Measurements from ENCODE around the gene VDAC1.
"Not testable (repeated sequence)": the region's sequence is repeated elsewhere in the genome, so short reads cannot be mapped to it uniquely, and the experiment has no call there.

Gene VDAC1

DNA sequence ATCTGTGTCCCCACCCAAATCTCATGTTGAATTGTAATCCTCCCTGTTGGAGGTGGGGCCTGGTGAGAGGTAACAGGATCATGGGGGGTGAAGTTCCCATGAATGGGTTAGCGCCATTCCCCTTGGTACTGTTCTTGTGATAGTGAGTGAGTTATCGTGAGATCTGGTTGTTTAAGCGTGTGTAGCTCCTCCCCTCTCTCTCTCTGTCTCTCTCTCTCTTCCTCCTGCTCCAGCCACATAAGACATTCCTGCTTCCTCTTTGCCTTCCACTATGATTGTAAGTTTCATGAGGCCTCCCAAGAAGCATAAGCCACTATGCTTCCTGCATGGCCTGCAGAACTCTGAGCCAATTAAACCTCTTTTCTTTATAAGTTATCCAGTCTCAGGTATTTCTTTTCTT lies 65.1 kb downstream of the VDAC1 start:
- H3K4me3 ChIP-seq (ENCODE audit: low read length): no peak overlapping the region
- DNase-seq (ENCODE audit: low read depth): no peak
- TF ChIP-seq, protein P1, sequence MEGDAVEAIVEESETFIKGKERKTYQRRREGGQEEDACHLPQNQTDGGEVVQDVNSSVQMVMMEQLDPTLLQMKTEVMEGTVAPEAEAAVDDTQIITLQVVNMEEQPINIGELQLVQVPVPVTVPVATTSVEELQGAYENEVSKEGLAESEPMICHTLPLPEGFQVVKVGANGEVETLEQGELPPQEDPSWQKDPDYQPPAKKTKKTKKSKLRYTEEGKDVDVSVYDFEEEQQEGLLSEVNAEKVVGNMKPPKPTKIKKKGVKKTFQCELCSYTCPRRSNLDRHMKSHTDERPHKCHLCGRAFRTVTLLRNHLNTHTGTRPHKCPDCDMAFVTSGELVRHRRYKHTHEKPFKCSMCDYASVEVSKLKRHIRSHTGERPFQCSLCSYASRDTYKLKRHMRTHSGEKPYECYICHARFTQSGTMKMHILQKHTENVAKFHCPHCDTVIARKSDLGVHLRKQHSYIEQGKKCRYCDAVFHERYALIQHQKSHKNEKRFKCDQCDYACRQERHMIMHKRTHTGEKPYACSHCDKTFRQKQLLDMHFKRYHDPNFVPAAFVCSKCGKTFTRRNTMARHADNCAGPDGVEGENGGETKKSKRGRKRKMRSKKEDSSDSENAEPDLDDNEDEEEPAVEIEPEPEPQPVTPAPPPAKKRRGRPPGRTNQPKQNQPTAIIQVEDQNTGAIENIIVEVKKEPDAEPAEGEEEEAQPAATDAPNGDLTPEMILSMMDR (conservative IDR thresholded peaks at IDR 0.05; ENCODE audit: low read length): no peak

DNA sequence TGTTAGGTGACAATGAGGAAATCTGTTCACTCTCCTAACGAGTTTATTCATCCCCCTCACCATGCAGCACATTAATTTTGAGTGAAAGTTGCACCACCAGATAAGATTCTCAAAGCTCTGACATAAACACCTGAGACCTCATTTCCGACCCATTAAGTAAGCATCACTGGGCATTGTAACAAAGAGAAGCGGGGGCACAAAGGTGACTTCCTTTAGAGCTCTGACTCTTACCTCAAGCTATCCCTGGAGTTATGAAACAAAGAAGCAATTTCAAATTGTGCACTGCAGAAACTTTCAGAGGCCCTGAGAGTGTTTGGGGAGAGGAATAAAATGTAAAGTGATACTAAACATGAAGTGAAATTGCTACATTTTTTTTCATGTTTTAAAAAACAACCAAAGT lies 65.8 kb downstream of the VDAC1 start:
- no peak for DNase-seq (ENCODE audit: low read depth)
- TF ChIP-seq, protein P1 (conservative IDR thresholded peaks at IDR 0.05; ENCODE audit: low read length): no peak
- no peak overlapping the region for H3K4me3 ChIP-seq (ENCODE audit: low read length)

DNA sequence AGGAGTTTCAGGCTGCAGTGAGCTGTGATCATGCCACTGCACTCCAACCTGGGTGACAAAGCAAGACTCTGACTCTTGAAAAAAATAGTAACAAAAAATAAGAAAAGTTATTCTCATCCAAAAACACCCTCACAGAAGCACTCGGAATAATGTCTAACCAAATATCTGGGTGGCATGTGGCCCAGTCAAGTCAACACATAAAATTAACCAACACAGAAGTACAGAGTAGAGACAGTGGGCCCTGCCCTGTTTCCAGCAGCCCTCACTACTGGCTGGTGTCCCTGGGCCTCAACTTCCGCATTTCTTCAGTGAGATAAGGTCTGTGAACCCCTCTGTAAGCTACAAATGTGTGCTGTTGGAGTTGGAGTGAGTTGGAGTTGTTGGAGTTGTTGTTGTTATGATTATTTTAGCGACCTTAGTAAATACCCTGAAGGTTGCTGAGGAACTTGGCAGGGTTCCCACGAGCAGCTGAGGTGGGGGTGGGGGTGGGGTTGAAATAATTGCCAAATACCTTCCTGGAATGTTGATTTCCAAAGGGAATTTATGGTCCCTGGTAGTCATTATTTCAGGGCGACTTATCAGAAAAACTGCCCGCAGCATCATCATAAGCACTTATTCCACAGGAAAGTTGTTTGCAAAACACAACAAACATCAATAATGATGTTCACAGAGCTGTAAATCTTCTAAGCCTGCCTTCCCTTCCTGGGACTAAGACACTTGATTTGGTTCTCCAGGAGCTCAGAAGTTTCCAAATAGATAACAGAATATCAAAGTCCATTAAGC lies 66.5 kb downstream of the VDAC1 start:
- no peak overlapping the region for H3K4me3 ChIP-seq (ENCODE audit: low read length)
- no peak for DNase-seq (ENCODE audit: low read depth)
- TF ChIP-seq, protein P1 (conservative IDR thresholded peaks at IDR 0.05; ENCODE audit: low read length): no peak

DNA sequence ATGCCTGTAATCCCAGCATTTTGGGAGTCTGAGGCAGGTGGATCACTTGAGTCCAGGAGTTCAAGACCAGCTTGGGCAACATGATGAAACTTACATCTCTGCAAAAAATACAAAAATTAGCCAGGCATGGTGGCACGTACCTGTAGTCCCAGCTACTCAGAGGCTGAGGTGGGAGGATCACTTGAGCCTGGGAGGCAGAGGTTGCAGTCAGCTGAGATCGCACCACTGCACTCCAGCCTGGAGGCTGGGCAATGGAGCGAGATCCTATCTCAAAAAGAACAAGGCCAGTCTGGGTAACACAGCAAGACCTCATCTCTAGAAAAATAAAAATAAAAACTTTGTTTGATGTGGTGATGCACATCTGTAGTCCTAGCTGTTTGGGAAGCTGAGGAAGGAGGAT lies 67.1 kb downstream of the VDAC1 start:
- H3K4me3 ChIP-seq (ENCODE audit: low read length); DNase-seq (ENCODE audit: low read depth): not testable (repeated sequence)

DNA sequence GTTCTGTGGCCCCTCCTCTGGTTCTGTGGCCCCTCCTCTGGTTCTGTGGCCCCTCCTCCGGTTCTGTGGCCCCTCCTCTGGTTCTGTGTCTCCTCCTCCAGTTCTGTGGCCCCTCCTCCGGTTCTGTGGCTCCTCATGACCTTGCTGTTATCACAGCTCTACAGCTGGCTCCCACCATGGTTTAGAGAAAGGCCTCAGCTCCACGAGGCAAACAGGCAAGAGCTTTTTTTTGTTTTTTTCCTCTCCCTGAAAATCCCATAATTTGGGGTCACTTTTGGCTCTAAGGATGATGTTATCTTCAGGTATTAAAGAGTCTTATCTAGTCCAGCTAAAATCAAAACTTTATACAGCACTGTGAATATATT lies 68.1 kb downstream of the VDAC1 start:
- DNase-seq (ENCODE audit: low read depth): no peak
- H3K4me3 ChIP-seq (ENCODE audit: low read length): no peak overlapping the region
- TF ChIP-seq, protein P1 (conservative IDR thresholded peaks at IDR 0.05; ENCODE audit: low read length): no peak

DNA sequence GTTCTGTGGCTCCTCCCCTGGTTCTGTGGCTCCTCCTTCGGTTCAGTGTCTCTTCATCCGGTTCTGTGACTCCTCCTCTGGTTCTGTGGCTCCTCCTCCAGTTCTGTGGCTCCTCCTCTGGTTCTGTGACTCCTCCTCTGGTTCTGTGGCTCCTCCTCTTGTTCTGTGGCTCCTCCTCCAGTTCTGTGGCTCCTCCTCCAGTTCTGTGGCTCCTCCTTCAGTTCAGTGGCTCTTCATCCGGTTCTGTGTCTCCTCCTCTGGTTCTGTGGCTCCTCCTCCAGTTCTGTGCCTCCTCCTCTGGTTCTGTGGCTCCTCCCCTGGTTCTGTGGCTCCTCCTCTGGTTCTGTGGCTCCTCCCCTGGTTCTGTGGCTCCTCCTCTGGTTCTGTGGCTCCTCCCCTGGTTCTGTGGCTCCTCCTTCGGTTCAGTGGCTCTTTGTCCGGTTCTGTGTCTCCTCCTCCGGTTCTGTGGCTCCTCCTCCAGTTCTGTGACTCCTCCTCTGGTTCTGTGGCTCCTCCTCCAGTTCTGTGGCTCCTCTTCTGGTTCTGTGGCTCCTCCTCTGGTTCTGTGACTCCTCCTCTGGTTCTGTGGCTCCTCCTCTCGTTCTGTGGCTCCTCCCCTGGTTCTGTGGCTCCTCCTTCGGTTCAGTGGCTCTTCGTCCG lies 68.7 kb downstream of the VDAC1 start:
- not testable (repeated sequence) for H3K4me3 ChIP-seq (ENCODE audit: low read length); DNase-seq (ENCODE audit: low read depth)

DNA sequence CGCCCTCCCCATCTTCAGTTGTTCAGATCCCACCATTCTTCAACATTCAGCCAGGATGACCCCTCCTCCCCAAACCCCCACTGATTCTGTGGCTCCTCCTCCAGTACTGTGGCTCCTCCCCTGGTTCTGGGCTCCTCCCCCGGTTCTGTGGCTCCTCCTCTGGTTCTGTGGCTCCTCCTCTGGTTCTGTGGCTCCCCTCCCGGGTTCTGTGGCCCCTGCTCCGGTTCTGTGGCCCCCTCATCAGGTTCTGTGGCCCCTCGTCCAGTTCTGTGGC lies 69.2 kb downstream of the VDAC1 start:
- TF ChIP-seq, protein P1 (conservative IDR thresholded peaks at IDR 0.05; ENCODE audit: low read length): no peak
- H3K4me3 ChIP-seq (ENCODE audit: low read length): no peak overlapping the region
- DNase-seq (ENCODE audit: low read depth): no peak

DNA sequence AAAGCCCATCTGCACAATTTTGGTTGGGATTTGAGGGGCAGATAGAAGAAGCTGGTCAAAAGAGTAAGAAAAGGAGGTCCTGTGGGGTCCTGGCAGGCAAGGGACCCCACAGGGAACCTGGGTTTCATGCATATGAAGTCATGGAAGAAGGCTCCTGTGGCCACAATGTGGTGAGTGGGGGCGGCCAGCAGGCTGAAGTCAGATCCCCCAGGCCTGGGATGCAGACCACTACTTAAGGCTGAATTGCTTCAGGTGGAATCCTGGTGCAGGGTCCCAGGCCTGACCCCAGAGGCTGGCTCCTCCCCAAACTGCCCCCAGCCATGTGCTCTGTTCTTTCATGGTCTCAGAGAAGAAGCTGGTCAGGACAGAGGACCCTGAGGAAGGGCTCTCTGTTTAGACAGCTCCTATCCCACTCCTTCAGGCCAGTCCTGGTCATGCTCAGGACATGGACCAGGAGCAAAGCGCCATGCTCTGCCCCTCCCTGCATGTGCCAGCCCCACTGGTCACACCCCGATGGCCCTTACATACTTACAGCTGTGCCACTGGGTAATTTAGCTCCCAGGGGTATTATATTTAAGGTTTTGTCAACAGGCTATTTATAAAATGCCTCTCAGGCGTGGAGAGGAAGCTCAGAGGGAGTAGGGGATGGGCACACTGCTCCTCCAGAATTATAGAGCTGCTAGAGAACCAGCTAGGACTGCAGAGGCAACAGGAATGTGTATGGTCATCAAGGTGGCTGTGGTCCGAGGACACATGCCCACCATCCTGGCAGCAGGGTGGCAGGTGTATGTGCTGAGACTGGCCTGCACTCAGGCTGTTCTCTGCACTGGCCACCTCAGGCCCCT lies 69.7 kb downstream of the VDAC1 start:
- no peak for DNase-seq (ENCODE audit: low read depth)
- TF ChIP-seq, protein P1 (conservative IDR thresholded peaks at IDR 0.05; ENCODE audit: low read length): no peak
- no peak overlapping the region for H3K4me3 ChIP-seq (ENCODE audit: low read length)
